ENCODE data around the gene C11orf68.

The C11orf68 gene

DNA sequence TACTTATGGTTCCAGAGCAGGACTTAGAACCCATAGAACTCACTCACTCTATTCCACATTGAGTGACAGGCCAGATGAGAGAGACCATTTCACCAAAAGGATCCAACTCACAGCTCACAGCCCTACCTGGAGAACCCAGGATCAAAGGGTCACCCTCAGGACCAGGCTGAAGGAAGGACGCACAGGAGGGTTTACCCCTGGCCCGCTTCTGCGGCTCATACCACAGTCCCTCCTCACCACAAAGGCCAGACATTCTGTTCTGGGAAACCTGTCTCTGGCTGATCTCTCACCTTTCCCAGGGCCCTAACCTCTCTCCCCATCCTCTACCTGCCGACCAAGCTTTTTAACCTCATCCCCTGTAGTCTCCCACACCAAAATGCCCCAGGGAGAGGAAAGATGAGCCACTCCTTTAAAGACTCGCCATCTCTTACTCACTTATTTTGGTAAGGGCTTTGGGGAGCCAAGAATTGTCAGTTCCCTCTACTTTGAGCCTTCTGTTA is 23.3 kb downstream of the C11orf68 start:
- no peak for TF ChIP-seq CTCF (IDR thresholded peaks at IDR 0.05; ENCODE audit: low read depth, low read length)
- H3K4me3 ChIP-seq (ENCODE audit: low read depth, low read length): peak overlapping the region; percentile 93

GRCh38 chr11:65894034-65894591 is 24.7 kb downstream of the C11orf68 start:
- peak overlapping the region; percentile 43 for H3K4me3 ChIP-seq (ENCODE audit: low read depth, low read length)
- TF ChIP-seq CTCF (IDR thresholded peaks at IDR 0.05; ENCODE audit: low read depth, low read length): no peak

DNA sequence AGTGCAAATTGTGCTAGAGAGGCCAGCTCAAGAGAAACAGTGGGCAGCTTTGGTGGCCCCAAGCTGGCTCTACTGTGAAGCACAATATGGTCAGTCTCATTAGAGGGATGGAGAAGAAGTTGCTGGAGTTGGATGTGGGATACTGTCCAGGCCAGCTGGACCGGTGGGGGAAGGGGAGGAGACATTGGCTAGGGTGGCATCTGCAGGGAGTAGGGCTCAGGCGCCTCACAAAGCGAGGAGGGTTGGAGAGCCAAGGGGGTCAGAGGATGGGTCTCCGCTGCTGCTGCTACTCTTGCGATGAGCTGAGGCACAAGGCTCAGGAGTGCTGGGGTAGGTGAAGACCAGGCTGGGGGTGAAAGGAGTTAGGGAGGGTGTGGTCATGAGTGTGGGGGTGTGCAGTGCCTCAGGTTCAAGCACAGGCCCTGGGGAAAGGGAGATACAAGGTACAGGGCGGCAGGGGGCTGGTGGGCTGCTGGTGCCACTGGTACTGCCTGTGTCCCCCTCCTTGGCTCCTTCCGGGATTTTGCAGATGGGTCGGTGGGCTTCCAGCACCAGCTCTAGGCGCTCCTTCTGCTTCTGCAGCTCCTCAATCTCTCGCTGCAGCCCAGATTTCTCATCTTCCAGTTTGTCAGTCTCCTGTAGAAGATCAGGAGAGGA is 26.1 kb downstream of the C11orf68 start:
- TF ChIP-seq CTCF (IDR thresholded peaks at IDR 0.05; ENCODE audit: low read depth, low read length): no peak
- peak overlapping the region; percentile 60 for H3K4me3 ChIP-seq (ENCODE audit: low read depth, low read length)

- H3K4me3 ChIP-seq (ENCODE audit: low read depth, low read length): peak overlapping the region; percentile 60
These were observed 26.7 kb downstream of the C11orf68 start for GRCh38 chr11:65892137-65892540.

DNA sequence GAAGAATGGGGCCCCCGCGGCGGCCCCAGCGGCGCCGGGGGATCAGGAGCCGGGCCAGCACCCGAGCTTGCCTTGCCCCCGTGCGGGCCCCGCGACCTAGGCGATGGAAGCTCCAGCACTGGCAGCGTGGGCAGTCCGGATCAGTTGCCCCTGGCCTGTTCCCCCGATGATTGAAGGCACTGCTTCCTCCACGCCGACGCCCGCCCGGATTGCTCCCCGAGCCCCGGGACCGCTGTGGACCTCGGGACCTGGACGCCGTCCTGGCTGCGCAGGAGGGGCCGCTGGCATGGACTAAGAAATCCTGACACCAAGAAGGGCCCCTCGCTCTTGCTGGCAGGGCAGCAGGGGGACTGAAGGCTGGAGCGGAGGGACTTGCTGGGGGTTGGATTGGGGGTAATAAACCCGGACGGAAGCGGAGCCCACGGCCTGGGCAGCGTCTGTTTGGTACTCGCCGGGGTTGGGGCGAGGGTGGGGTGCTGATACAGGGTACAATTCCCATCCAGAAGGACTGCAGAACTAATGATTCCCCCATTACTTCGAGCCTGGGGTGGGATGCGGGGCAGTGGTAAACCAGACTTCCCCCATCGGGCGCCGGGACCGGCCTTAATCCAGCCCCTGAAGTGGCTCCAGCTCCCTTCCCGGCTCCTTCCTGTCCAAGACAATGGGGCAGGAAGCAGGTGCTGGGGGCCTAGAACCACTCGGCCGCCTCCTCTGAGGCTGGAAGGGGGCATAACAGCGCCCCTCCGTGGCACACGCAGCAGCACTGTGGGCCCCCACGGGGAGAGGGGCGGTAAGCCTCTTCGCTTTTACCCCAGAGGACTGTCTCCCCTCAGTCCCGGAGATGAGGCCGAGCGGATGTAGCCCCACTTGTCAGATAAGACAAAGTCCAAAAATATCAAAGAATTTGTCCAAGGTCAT is 27.4 kb downstream of the C11orf68 start:
- 0 out of 2 replicates have a peak, but pooled peaks have one; percentile 13 for TF ChIP-seq CTCF (IDR thresholded peaks at IDR 0.05; ENCODE audit: low read depth, low read length)
- H3K4me3 ChIP-seq (ENCODE audit: low read depth, low read length): peak overlapping the region; percentile 60

- no peak for TF ChIP-seq CTCF (IDR thresholded peaks at IDR 0.05; ENCODE audit: low read depth, low read length)
- H3K4me3 ChIP-seq (ENCODE audit: low read depth, low read length): peak within 1 kb of the TSS; percentile 78
These were observed 28.3 kb downstream of the C11orf68 start, which contains the start of gene CCDC85B for GRCh38 chr11:65890324-65891218. CCDC85B (plus strand) TSS chr11:65890673; CDS start chr11:65890784, 111 bp downstream.

Measured in WI38 (cell line).